Subcutaneous adipose tissue (tissue), 4 donors: ENCODE data around the gene SPOCK1. TPM values are rescaled to one million over a fixed set of nuclear protein-coding genes. Genes with fewer than 3 reads are reported as not detected.

ENCODE experiments used
- CTCF ChIP-seq: fragments of 450-650 bp; IDR thresholded peaks from one replicate; pipeline ENCODE4 v1.5.1; 2016; ENCODE audit warnings: low read depth, mild to moderate bottlenecking, control low read depth, antibody characterized with exemption, moderate library complexity
- total RNA-seq, 4 donors: library from RNA; depleted of rRNA; stranded (reverse); fragments of >200 nt; gene quantifications; one replicate each; pipeline ENCODE4 v1.1.0, GENCODE V29; 2016

Gene SPOCK1
- total RNA-seq, 4 donors from 2014 or later: 55.2 to 84.6 (median 70.1) TPM

GRCh38 chr5:137275083-137275482, 224.0 kb downstream of the SPOCK1 start:
- no peak for TF ChIP-seq CTCF

GRCh38 chr5:137273511-137273910, 225.6 kb downstream of the SPOCK1 start:
- TF ChIP-seq CTCF: no peak

GRCh38 chr5:137272831-137273230, 226.3 kb downstream of the SPOCK1 start:
- TF ChIP-seq CTCF: no peak

GRCh38 chr5:137269946-137270345, 229.2 kb downstream of the SPOCK1 start:
- no peak for TF ChIP-seq CTCF

GRCh38 chr5:137269274-137269673, 229.9 kb downstream of the SPOCK1 start:
- no peak for TF ChIP-seq CTCF

- TF ChIP-seq CTCF: no peak
Observed at GRCh38 chr5:137268646-137269045, 230.5 kb downstream of the SPOCK1 start.

GRCh38 chr5:137266186-137266585, 232.9 kb downstream of the SPOCK1 start:
- TF ChIP-seq CTCF: no peak
